HepG2 (cell line): ENCODE measurements around the gene SGF29.

Experiments used
- NR3C1 ChIP-seq: sonication (generic); formaldehyde crosslinking; IDR thresholded peaks from 2 replicates; pipeline ENCODE4 v1.4.0; 2020; ENCODE audit warnings: missing genetic modification reagents
- PAXIP1 ChIP-seq: sonication (generic); formaldehyde crosslinking; conservative IDR thresholded peaks from 2 replicates; pipeline ENCODE4 v1.4.0; 2020; ENCODE audit warnings: mild to moderate bottlenecking, missing genetic modification reagents, moderate library complexity
- POLR2A ChIP-seq, 2 experiments: IDR thresholded peaks; 2 replicates each; pipeline ENCODE4 v1.6.1; 2011; ENCODE audit warnings: low read depth in 2 of 2, low read length in 2 of 2, mild to moderate bottlenecking in 1 of 2, moderate library complexity in 1 of 2; ENCODE audit not compliant: insufficient read depth in 1 of 2
- RARG ChIP-seq: sonication (generic); formaldehyde crosslinking; IDR thresholded peaks from 2 replicates; pipeline ENCODE4 v1.4.0; 2020; ENCODE audit warnings: low read depth, mild to moderate bottlenecking, missing genetic modification reagents
- ZNF292 ChIP-seq: sonication (generic); formaldehyde crosslinking; IDR thresholded peaks from 2 replicates; pipeline ENCODE4 v1.8.1; 2022; ENCODE audit warnings: mild to moderate bottlenecking, low read depth, missing genetic modification reagents, borderline replicate concordance
- ZNF510 ChIP-seq: sonication (generic); formaldehyde crosslinking; IDR thresholded peaks from 2 replicates; pipeline ENCODE4 v1.4.0; 2020; ENCODE audit warnings: low read depth, mild to moderate bottlenecking, missing genetic modification reagents
- TF ChIP-seq, protein P1 (sequence below): sonication (generic); formaldehyde crosslinking; IDR thresholded peaks from 2 replicates; pipeline ENCODE4 v1.5.0; 2020; ENCODE audit warnings: missing genetic modification reagents
- TF ChIP-seq, protein P2 (sequence below), 2 experiments: fragments of 450-650 bp in 1 of 2; sonication (generic) in 1 of 2; formaldehyde crosslinking in 1 of 2; IDR thresholded peaks; 2 replicates each; pipeline versions ENCODE4 v1.6.1 to v1.8.0; 2016 to 2022; ENCODE audit warnings: antibody characterized with exemption in 1 of 2, mild to moderate bottlenecking in 1 of 2, missing genetic modification reagents in 1 of 2

- TF ChIP-seq NR3C1 (CRISPR knock-in tag) (no peak), RARG (CRISPR knock-in tag) (no peak), ZNF292 (CRISPR knock-in tag) (no peak), ZNF510 (CRISPR knock-in tag) (no peak), POLR2A (IDR thresholded peaks at IDR 0.05; ENCODE audit: insufficient read depth in 1 of 2, low read depth in 2 of 2, low read length in 2 of 2) (no peak), PAXIP1 (CRISPR knock-in tag) (no peak)
- TF ChIP-seq, protein P1, sequence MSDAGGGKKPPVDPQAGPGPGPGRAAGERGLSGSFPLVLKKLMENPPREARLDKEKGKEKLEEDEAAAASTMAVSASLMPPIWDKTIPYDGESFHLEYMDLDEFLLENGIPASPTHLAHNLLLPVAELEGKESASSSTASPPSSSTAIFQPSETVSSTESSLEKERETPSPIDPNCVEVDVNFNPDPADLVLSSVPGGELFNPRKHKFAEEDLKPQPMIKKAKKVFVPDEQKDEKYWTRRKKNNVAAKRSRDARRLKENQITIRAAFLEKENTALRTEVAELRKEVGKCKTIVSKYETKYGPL, result no peak
- TF ChIP-seq, protein P2, sequence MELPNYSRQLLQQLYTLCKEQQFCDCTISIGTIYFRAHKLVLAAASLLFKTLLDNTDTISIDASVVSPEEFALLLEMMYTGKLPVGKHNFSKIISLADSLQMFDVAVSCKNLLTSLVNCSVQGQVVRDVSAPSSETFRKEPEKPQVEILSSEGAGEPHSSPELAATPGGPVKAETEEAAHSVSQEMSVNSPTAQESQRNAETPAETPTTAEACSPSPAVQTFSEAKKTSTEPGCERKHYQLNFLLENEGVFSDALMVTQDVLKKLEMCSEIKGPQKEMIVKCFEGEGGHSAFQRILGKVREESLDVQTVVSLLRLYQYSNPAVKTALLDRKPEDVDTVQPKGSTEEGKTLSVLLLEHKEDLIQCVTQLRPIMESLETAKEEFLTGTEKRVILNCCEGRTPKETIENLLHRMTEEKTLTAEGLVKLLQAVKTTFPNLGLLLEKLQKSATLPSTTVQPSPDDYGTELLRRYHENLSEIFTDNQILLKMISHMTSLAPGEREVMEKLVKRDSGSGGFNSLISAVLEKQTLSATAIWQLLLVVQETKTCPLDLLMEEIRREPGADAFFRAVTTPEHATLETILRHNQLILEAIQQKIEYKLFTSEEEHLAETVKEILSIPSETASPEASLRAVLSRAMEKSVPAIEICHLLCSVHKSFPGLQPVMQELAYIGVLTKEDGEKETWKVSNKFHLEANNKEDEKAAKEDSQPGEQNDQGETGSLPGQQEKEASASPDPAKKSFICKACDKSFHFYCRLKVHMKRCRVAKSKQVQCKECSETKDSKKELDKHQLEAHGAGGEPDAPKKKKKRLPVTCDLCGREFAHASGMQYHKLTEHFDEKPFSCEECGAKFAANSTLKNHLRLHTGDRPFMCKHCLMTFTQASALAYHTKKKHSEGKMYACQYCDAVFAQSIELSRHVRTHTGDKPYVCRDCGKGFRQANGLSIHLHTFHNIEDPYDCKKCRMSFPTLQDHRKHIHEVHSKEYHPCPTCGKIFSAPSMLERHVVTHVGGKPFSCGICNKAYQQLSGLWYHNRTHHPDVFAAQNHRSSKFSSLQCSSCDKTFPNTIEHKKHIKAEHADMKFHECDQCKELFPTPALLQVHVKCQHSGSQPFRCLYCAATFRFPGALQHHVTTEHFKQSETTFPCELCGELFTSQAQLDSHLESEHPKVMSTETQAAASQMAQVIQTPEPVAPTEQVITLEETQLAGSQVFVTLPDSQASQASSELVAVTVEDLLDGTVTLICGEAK (IDR thresholded peaks at IDR 0.05), result no peak
- TF ChIP-seq, protein P2 (CRISPR knock-in tag; IDR thresholded peaks at IDR 0.05), result no peak
Observed at GRCh38 chr16:28569968-28570752, 16.4 kb downstream of the SGF29 start.
